Measurements from ENCODE around the gene SEMA6B. TPM values are rescaled to one million over a fixed set of nuclear protein-coding genes. Genes with fewer than 3 reads are reported as not detected.

Gene SEMA6B
- total and polyA plus RNA-seq, 2 experiments from 2014 or later = 10.5 to 130 TPM

DNA sequence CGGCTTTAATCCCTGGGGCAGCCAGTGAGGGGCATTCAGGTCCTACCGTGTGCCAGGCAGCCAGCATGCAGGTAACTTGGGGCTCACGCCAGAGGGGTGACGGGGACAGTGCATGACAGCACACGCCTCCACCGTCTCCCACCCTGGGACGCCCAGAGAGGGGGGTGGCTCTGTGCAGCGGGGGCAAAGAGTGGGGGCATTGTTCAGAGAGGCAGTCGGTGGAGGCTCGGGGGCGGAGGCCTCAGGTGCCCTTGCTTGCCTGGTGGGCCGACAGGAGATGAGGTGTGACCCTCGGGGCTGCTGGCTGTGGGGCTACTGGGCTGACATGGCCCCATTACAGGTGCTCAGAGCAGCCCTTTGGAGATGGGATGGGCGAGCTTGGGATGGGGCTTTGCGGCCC is 59.6 kb downstream of the SEMA6B start:
- Histone ChIP-seq H3K27ac (no peak overlapping the region), H3K4me3 (no peak overlapping the region), H3K9me3 (ENCODE audit: low read depth) (no peaks in the 10 kb centered on the region), H3K36me3 (peaks cover 21% of the 10 kb centered on the region), H3K4me1 (ENCODE audit: low read depth) (no peaks in the 10 kb centered on the region), H3K27me3 (no peaks in the 10 kb centered on the region)
- TF ChIP-seq, protein P1, sequence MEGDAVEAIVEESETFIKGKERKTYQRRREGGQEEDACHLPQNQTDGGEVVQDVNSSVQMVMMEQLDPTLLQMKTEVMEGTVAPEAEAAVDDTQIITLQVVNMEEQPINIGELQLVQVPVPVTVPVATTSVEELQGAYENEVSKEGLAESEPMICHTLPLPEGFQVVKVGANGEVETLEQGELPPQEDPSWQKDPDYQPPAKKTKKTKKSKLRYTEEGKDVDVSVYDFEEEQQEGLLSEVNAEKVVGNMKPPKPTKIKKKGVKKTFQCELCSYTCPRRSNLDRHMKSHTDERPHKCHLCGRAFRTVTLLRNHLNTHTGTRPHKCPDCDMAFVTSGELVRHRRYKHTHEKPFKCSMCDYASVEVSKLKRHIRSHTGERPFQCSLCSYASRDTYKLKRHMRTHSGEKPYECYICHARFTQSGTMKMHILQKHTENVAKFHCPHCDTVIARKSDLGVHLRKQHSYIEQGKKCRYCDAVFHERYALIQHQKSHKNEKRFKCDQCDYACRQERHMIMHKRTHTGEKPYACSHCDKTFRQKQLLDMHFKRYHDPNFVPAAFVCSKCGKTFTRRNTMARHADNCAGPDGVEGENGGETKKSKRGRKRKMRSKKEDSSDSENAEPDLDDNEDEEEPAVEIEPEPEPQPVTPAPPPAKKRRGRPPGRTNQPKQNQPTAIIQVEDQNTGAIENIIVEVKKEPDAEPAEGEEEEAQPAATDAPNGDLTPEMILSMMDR (IDR thresholded peaks at IDR 0.05; ENCODE audit: low read depth, low read length) = no peak
- no peak for DNase-seq (ENCODE audit: low read depth in 1 of 2, low spot score in 1 of 2)

DNA sequence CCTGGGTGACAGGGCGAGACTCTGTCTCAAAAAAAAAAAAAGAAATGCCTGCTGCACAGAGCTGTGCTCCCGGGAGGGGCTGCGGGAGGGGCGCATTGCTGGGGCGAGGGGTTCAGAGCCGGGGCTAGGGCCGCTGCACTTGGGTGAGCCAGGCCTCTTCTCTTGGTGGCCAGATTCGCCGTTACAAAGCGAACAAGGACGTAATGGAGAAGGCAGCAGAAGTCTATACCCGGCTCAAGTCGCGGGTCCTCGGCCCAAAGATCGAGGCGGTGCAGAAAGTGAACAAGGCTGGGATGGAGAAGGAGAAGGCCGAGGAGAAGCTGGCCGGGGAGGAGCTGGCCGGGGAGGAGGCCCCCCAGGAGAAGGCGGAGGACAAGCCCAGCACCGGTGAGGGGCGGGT is 60.2 kb downstream of the SEMA6B start:
- Histone ChIP-seq H3K27ac (no peak overlapping the region), H3K4me1 (ENCODE audit: low read depth) (no peaks in the 10 kb centered on the region), H3K4me3 (no peak overlapping the region), H3K36me3 (peaks cover 22% of the 10 kb centered on the region), H3K9me3 (ENCODE audit: low read depth) (no peaks in the 10 kb centered on the region), H3K27me3 (no peaks in the 10 kb centered on the region)
- TF ChIP-seq, protein P1 (IDR thresholded peaks at IDR 0.05; ENCODE audit: low read depth, low read length) = no peak
- no peak for DNase-seq (ENCODE audit: low read depth in 1 of 2, low spot score in 1 of 2)

DNA sequence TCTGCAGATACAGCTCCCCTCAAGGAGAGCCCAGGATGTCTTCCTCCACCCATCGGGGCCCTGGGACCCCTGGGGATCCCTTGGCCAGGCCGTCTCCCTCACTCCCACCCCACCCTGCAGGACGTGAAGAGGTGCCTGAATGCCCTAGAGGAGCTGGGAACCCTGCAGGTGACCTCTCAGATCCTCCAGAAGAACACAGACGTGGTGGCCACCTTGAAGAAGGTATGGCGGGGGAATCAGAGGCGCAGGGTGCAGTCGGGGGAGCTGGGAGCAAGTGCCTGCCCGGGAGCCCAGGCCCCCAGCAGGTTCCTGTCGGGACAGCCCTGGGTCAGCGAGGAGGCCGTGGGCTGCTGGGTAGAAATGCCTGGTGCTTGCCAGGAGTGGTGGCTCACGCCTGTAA is 60.8 kb downstream of the SEMA6B start:
- H3K27ac ChIP-seq = no peak overlapping the region
- H3K27me3 ChIP-seq = no peaks in the 10 kb centered on the region
- no peaks in the 10 kb centered on the region for H3K4me1 ChIP-seq (ENCODE audit: low read depth)
- DNase-seq (ENCODE audit: low read depth in 1 of 2, low spot score in 1 of 2) = no peak
- H3K4me3 ChIP-seq = no peak overlapping the region
- H3K36me3 ChIP-seq = peaks cover 25% of the 10 kb centered on the region
- TF ChIP-seq, protein P1 (IDR thresholded peaks at IDR 0.05; ENCODE audit: low read depth, low read length) = no peak
- H3K9me3 ChIP-seq (ENCODE audit: low read depth) = no peaks in the 10 kb centered on the region

DNA sequence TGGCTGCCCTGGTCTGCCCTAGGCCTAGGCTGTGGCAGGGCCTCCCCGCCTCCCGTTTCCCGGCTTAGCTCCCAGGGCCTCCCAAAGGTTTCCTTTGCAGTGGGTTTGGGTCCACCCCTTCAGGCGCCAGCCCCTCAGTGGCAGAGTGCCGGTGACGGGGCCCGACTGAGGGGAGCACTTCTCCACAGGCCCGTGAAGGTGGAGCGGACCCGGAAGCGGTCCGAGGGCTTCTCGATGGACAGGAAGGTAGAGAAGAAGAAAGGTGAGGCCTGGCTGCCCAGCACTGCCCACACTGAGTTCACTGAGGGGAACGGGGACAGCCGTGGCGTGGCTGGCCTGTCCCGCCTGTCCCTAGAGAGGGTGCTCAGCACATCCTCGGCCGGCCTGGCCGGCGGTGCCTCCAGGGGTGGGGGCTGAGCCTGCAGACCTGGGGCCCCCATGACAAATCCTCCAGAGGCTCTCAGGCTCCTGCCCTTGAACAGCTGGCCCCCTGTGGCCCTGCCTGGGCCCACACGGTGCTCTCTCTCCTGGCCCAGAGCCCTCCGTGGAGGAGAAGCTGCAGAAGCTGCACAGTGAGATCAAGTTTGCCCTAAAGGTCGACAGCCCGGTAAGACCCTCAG is 61.6 kb downstream of the SEMA6B start:
- no peaks in the 10 kb centered on the region for H3K27me3 ChIP-seq
- H3K36me3 ChIP-seq = peaks cover 28% of the 10 kb centered on the region
- TF ChIP-seq, protein P1 (IDR thresholded peaks at IDR 0.05; ENCODE audit: low read depth, low read length) = no peak
- H3K9me3 ChIP-seq (ENCODE audit: low read depth) = no peaks in the 10 kb centered on the region
- no peak overlapping the region for H3K27ac ChIP-seq
- no peaks in the 10 kb centered on the region for H3K4me1 ChIP-seq (ENCODE audit: low read depth)
- no peak overlapping the region for H3K4me3 ChIP-seq
- DNase-seq (ENCODE audit: low read depth in 1 of 2, low spot score in 1 of 2) = no peak

DNA sequence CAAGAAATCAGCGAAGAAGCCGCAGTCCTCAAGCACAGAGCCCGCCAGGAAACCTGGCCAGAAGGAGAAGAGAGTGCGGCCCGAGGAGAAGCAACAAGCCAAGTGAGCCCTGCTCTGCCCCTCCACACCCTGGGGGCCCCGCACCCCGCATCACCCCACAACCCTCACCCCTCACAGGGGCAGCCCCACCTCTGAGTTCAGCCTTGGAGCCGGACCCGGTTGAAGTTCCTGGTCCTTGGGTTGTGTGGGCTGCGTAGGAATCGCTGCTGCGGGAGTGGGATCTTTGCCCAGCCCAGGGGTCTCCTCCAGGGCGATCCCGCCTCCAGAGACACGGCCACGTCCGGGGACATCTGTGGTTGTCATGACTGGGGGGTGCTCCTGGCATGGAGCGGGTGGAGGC is 63.2 kb downstream of the SEMA6B start:
- Histone ChIP-seq H3K27ac (no peak overlapping the region), H3K27me3 (no peaks in the 10 kb centered on the region), H3K9me3 (ENCODE audit: low read depth) (no peaks in the 10 kb centered on the region), H3K4me3 (no peak overlapping the region), H3K36me3 (peaks cover 30% of the 10 kb centered on the region), H3K4me1 (ENCODE audit: low read depth) (no peaks in the 10 kb centered on the region)
- no peak for DNase-seq (ENCODE audit: low read depth in 1 of 2, low spot score in 1 of 2)
- TF ChIP-seq, protein P1 (IDR thresholded peaks at IDR 0.05; ENCODE audit: low read depth, low read length) = no peak
